Endothelial cell of umbilical vein (primary cell): ENCODE results near the gene SLC35E4. TPM values are rescaled to one million over a fixed set of nuclear protein-coding genes. Genes with fewer than 3 reads are reported as not detected.

Experiments
- BruUV-seq: library from RNA; stranded (reverse); fragments of 400-500 nt; replicated peaks from 2 replicates; lab custom pipeline; 2021; lab: Mats Ljungman, UMichigan
- CTCF ChIA-PET: fragments of 300-600, 350-600 bp; sonication (Branson Sonifier 250); formaldehyde crosslinking; loops from one replicate; lab custom pipeline; 2021; ENCODE audit warnings: antibody characterized with exemption, inconsistent platforms; lab: Charles Lee
- POLR2A ChIA-PET: fragments of 300-600, 350-600 bp; sonication (Branson Sonifier 250); formaldehyde crosslinking; loops from one replicate; lab custom pipeline; 2021; ENCODE audit warnings: antibody characterized with exemption, inconsistent platforms; lab: Charles Lee
- DNase-seq: peaks from one replicate; pipeline ENCODE4 v3.0.0-alpha.2; 2011; ENCODE audit warnings: low read depth, low spot score
- FAIRE-seq: peaks from 2 replicates; lab custom pipeline; 2011; peaks lifted over from hg19 to GRCh38; lab: Jason Lieb, UNC
- H2AFZ ChIP-seq: 2 replicates; pipeline ENCODE4 v1.6.0; 2012; ENCODE audit warnings: low read depth, low read length, control low read depth, inconsistent platforms
- H3K27ac ChIP-seq: 2 replicates; pipeline ENCODE4 v1.5.1; 2011; ENCODE audit warnings: low read depth, mild to moderate bottlenecking, control low read depth, low read length, moderate library complexity; ENCODE audit not compliant: insufficient read depth
- H3K27me3 ChIP-seq, 2 experiments: 2 replicates each; pipeline versions ENCODE4 v1.6.0 to v1.6.1; 2011; ENCODE audit warnings: low read length in 2 of 2, mixed read lengths in 1 of 2; ENCODE audit not compliant: control insufficient read depth in 2 of 2, insufficient read depth in 2 of 2
- H3K36me3 ChIP-seq, 2 experiments: 2 replicates in 1 of 2; 3 replicates in 1 of 2; pipeline ENCODE4 v1.5.1; 2011; ENCODE audit warnings: low read length in 2 of 2, mild to moderate bottlenecking in 1 of 2, moderate library complexity in 1 of 2; ENCODE audit not compliant: control insufficient read depth in 2 of 2, insufficient read depth in 2 of 2; ENCODE audit errors: extremely low read depth in 1 of 2
- H3K4me1 ChIP-seq: 3 replicates; pipeline ENCODE4 v1.5.1; 2011; ENCODE audit warnings: mild to moderate bottlenecking, low read length; ENCODE audit not compliant: control insufficient read depth, insufficient read depth; ENCODE audit errors: extremely low read depth
- H3K4me2 ChIP-seq: 2 replicates; pipeline ENCODE4 v1.6.1; 2011; ENCODE audit warnings: low read length, control low read depth, mixed read lengths; ENCODE audit not compliant: insufficient read depth
- H3K4me3 ChIP-seq, 3 experiments: fragments of 200-600 bp in 1 of 3; sonication (generic), shearing (Covaris generic) in 1 of 3; replicated peaks in 1 of 3; 2 replicates each; pipeline ENCODE4 v1.5.1; 2011 to 2016; ENCODE audit warnings: control low read depth in 3 of 3, low read length in 3 of 3, mild to moderate bottlenecking in 2 of 3, inconsistent platforms in 1 of 3, low read depth in 1 of 3, moderate library complexity in 1 of 3; ENCODE audit not compliant: insufficient read depth in 1 of 3
- H3K79me2 ChIP-seq: 2 replicates; pipeline ENCODE4 v1.6.0; 2012; ENCODE audit warnings: low read length, inconsistent platforms; ENCODE audit not compliant: control insufficient read depth, insufficient read depth
- H3K9ac ChIP-seq: replicated peaks from 2 replicates; pipeline ENCODE3; 2011; ENCODE audit warnings: low read length, control low read depth; ENCODE audit not compliant: insufficient read depth; ENCODE audit errors: extremely low read depth
- H3K9me1 ChIP-seq: replicated peaks from 3 replicates; pipeline ENCODE4 v1.6.0; 2011; ENCODE audit warnings: mild to moderate bottlenecking, low read length; ENCODE audit not compliant: control insufficient read depth, insufficient read depth; ENCODE audit errors: extremely low read depth
- H3K9me3 ChIP-seq: replicated peaks from 2 replicates; pipeline ENCODE4 v1.5.1; 2012; ENCODE audit warnings: low read length, inconsistent platforms; ENCODE audit not compliant: control insufficient read depth, insufficient read depth
- H4K20me1 ChIP-seq: replicated peaks from 2 replicates; pipeline ENCODE3; 2011; ENCODE audit warnings: mild to moderate bottlenecking, low read length; ENCODE audit not compliant: control insufficient read depth, insufficient read depth; ENCODE audit errors: extremely low read depth
- CTCF ChIP-seq, 2 donors: IDR thresholded peaks; 1 replicate in 1 of 2; 2 replicates in 1 of 2; pipeline ENCODE4 v1.5.1; 2011; ENCODE audit warnings: low read length in 2 of 2, mild to moderate bottlenecking in 2 of 2, moderate library complexity in 2 of 2, control low read depth in 1 of 2, inconsistent platforms in 1 of 2, low read depth in 1 of 2; ENCODE audit not compliant: insufficient read depth in 1 of 2; ENCODE audit errors: extremely low read depth in 1 of 2
- EZH2 ChIP-seq: IDR thresholded peaks from 2 replicates; pipeline ENCODE4 v1.6.1; 2012; ENCODE audit warnings: borderline replicate concordance, low read depth, mild to moderate bottlenecking, moderate library complexity, low read length, inconsistent platforms; ENCODE audit not compliant: severe bottlenecking
- FOS ChIP-seq: IDR thresholded peaks from 2 replicates; pipeline ENCODE4 v1.6.1; 2011; ENCODE audit warnings: mild to moderate bottlenecking, low read length, moderate library complexity, borderline replicate concordance; ENCODE audit not compliant: insufficient read depth
- GATA2 ChIP-seq: IDR thresholded peaks from 2 replicates; pipeline ENCODE4 v1.7.0; 2011; ENCODE audit warnings: low read depth, mild to moderate bottlenecking, moderate library complexity, mixed read lengths, low read length; ENCODE audit not compliant: insufficient read length, insufficient read depth
- JUN ChIP-seq: IDR thresholded peaks from 2 replicates; pipeline ENCODE4 v1.6.1; 2011; ENCODE audit warnings: borderline replicate concordance, low read depth; ENCODE audit not compliant: insufficient read length, insufficient read depth
- MAX ChIP-seq: IDR thresholded peaks from 2 replicates; pipeline ENCODE4 v1.6.1; 2011; ENCODE audit not compliant: insufficient read depth, insufficient read length
- MYC ChIP-seq: IDR thresholded peaks from one replicate; pipeline ENCODE4 v1.6.1; 2011; ENCODE audit warnings: mild to moderate bottlenecking, low read depth, low read length
- POLR2A ChIP-seq: IDR thresholded peaks from 2 replicates; pipeline ENCODE4 v1.6.1; 2012; ENCODE audit warnings: low read depth, mild to moderate bottlenecking, control low read depth, low read length
- POLR2AphosphoS5 ChIP-seq: IDR thresholded peaks from 2 replicates; pipeline ENCODE4 v1.6.1; 2012; ENCODE audit warnings: low read depth, mild to moderate bottlenecking, control low read depth, low read length, moderate library complexity; ENCODE audit not compliant: insufficient read depth
- dilution Hi-C: fragments of 300-500 bp; cut with MboI; formaldehyde crosslinking; loops from one replicate; pipeline ENCODE4 v1.15.0; 2019; ENCODE audit warnings: low sequenced_read_pairs; ENCODE audit not compliant: extremely low pct_ligation_motif_present
- intact Hi-C: fragments of 100-400 bp; cut with micrococcal nuclease; formaldehyde crosslinking; loops from one replicate; pipeline ENCODE4 v1.10.0; 2022
- polyA plus RNA-seq, 4 experiments: library from polyadenylated mRNA; depleted of rRNA in 3 of 4; stranded (reverse) in 3 of 4; unstranded in 1 of 4; fragments of >200 nt; gene quantifications; 2 replicates each; pipeline versions ENCODE4 v1.2.1 to v1.2.3, GENCODE V29; 2011 to 2012; ENCODE audit warnings: missing spikeins in 1 of 4
- total RNA-seq: library from RNA; stranded (reverse); gene quantifications from 2 replicates; pipeline ENCODE4 v1.2.3, GENCODE V29; 2021

Gene SLC35E4
- total and polyA plus RNA-seq, 2 donors (not counting 3 experiments of a cell fraction or from before 2014, with no cell fraction given), result 10.7 to 15.3 TPM

GRCh38 chr22:30662040-30662439, 26.5 kb downstream of the SLC35E4 start:
- Histone ChIP-seq H3K4me3 (no peak overlapping the region), H3K4me2 (no peak overlapping the region), H3K27ac (no peak overlapping the region), H3K79me2 (no peaks in the 10 kb centered on the region), H3K36me3 (peaks cover 0 to 15% of the 10 kb centered on the region in 2 experiments), H2AFZ (no peak overlapping the region), H3K9ac (no peak overlapping the region), H4K20me1 (no peaks in the 10 kb centered on the region), H3K9me1 (no peaks in the 10 kb centered on the region), H3K9me3 (no peaks in the 10 kb centered on the region), H3K4me1 (peaks cover 6% of the 10 kb centered on the region), H3K27me3 (no peaks in the 10 kb centered on the region)
- dilution Hi-C loops, result no loop called here
- FAIRE-seq (no peak), DNase-seq (no peak)
- ChIA-PET POLR2A (interaction anchor here (0.6 kb wide), 1 partner anchor 53 kb away, joined by 4 read pairs; no protein-coding TSS in a partner anchor), CTCF (interaction anchor here (1.5 to 3.5 kb wide), 3 partner anchors 22 to 93 kb away, joined by 3 to 17 read pairs (median 15); partner anchors contain the start of gene SLC35E4)
- TF ChIP-seq CTCF (IDR thresholded peaks at IDR 0.05; ENCODE audit: extremely low read depth in 1 of 2, insufficient read depth in 1 of 2, low read depth in 1 of 2, low read length in 2 of 2) (no peak), MAX (no peak), POLR2AphosphoS5 (no peak), JUN (no peak), EZH2 (no peak), GATA2 (no peak), POLR2A (no peak), FOS (no peak), MYC (no peak)
- no TSS peak for BruUV-seq
- intact Hi-C loops, result no loop called here
